Cerebellar nuclear complex (tissue), 1 donor: ENCODE measurements around the gene BSPH1.
"Not testable (repeated sequence)": the region's sequence is repeated elsewhere in the genome, so short reads cannot be mapped to it uniquely, and the experiment has no call there.

Source experiments
- DNase-seq, 2 experiments: peaks; one replicate each; lab custom pipeline; 2025; lab: John Stamatoyannopoulos, UW

BSPH1 gene

GRCh38 chr19:47920107-47920506 is 71.9 kb downstream of the BSPH1 start:
- not testable (repeated sequence) for DNase-seq
